OCI-LY7 (cell line): Measurements from ENCODE around the gene ZNF423. TPM values are rescaled to one million over a fixed set of nuclear protein-coding genes. Genes with fewer than 3 reads are reported as not detected.

Experiments used
- BruUV-seq: library from RNA; stranded (reverse); fragments of 400-500 nt; replicated peaks from 2 replicates; lab custom pipeline; 2021; lab: Mats Ljungman, UMichigan
- CTCF ChIA-PET: fragments of 300-600 bp; sonication (Branson Sonifier 250); formaldehyde crosslinking; loops from one replicate; lab custom pipeline; 2022; ENCODE audit warnings: antibody characterized with exemption; ENCODE audit not compliant: unreplicated experiment; lab: Charles Lee
- POLR2A ChIA-PET: fragments of 300-600 bp; sonication (Branson Sonifier 250); formaldehyde crosslinking; loops from one replicate; lab custom pipeline; 2022; ENCODE audit warnings: antibody characterized with exemption; lab: Charles Lee
- DNase-seq: peaks from one replicate; pipeline ENCODE4 v3.0.0-alpha.2; 2015; ENCODE audit warnings: low spot score
- H2AFZ ChIP-seq: fragments of 200-600 bp; sonication (generic), shearing (Covaris generic); 2 replicates; pipeline ENCODE4 v1.6.1; 2014; ENCODE audit warnings: mild to moderate bottlenecking, antibody characterized with exemption, low read length, moderate library complexity
- H3K27ac ChIP-seq: fragments of 200-600 bp; sonication (generic); 2 replicates; pipeline ENCODE4 v1.5.1; 2014; ENCODE audit warnings: mixed run types, low read depth, mild to moderate bottlenecking, moderate library complexity, low read length, inconsistent platforms; ENCODE audit not compliant: poor library complexity, severe bottlenecking
- H3K36me3 ChIP-seq: fragments of 200-600 bp; sonication (generic); 2 replicates; pipeline ENCODE4 v1.6.1; 2014; ENCODE audit warnings: mild to moderate bottlenecking, antibody characterized with exemption, low read length, moderate library complexity, mixed read lengths; ENCODE audit not compliant: insufficient read depth
- H3K4me1 ChIP-seq: fragments of 200-600 bp; sonication (generic); 2 replicates; pipeline ENCODE4 v1.5.1; 2014; ENCODE audit warnings: mild to moderate bottlenecking, low read length; ENCODE audit not compliant: insufficient read depth, poor library complexity, severe bottlenecking
- H3K4me2 ChIP-seq: fragments of 200-600 bp; sonication (generic); 2 replicates; pipeline ENCODE4 v1.6.1; 2014; ENCODE audit warnings: mild to moderate bottlenecking, low read length
- H3K4me3 ChIP-seq: fragments of 200-600 bp; sonication (generic); 2 replicates; pipeline ENCODE4 v1.5.1; 2014; ENCODE audit warnings: mild to moderate bottlenecking, low read depth, low read length; ENCODE audit not compliant: poor library complexity, severe bottlenecking
- H3K79me2 ChIP-seq: fragments of 200-600 bp; sonication (generic); 2 replicates; pipeline ENCODE4 v1.6.1; 2016; ENCODE audit warnings: low read depth, mild to moderate bottlenecking, low read length, moderate library complexity, mixed read lengths; ENCODE audit not compliant: insufficient read depth
- H3K9me2 ChIP-seq: fragments of 200-600 bp; sonication (generic); 2 replicates; pipeline ENCODE4 v1.6.1; 2016; ENCODE audit warnings: mild to moderate bottlenecking, low read length, mixed read lengths; ENCODE audit not compliant: insufficient read depth
- H3K9me3 ChIP-seq: fragments of 200-600 bp; sonication (generic); 2 replicates; pipeline ENCODE4 v1.6.1; 2014; ENCODE audit warnings: mild to moderate bottlenecking, mixed run types, low read length, mixed read lengths
- H4K20me1 ChIP-seq: fragments of 200-600 bp; sonication (generic); 2 replicates; pipeline ENCODE4 v1.6.1; 2014; ENCODE audit warnings: mild to moderate bottlenecking, antibody characterized with exemption, low read length, moderate library complexity, mixed read lengths; ENCODE audit not compliant: insufficient read depth
- CTCF ChIP-seq: fragments of 200-600 bp; sonication (generic); conservative IDR thresholded peaks from 2 replicates; pipeline ENCODE4 v1.5.1; 2014; ENCODE audit warnings: mild to moderate bottlenecking, antibody characterized with exemption, low read length, moderate library complexity, mixed read lengths
- EZH2phosphoT487 ChIP-seq: fragments of 200-600 bp; sonication (generic); IDR thresholded peaks from 2 replicates; pipeline ENCODE4 v1.6.1; 2018; ENCODE audit warnings: low read depth, borderline replicate concordance, mild to moderate bottlenecking, mixed run types, antibody characterized with exemption, low read length, moderate library complexity, mixed read lengths
- intact Hi-C: fragments of 100-400 bp; cut with micrococcal nuclease; formaldehyde crosslinking; loops from one replicate; pipeline ENCODE4 v1.10.0; 2022; ENCODE audit not compliant: unreplicated experiment
- total RNA-seq, 2 experiments: library from RNA; depleted of rRNA in 1 of 2; stranded (reverse); fragments of >200 nt in 1 of 2; shearing (Covaris generic) in 1 of 2; gene quantifications; 2 replicates each; pipeline ENCODE4 v1.2.3, GENCODE V29; 2014 to 2022

Gene ZNF423
- total RNA-seq, 2 experiments from 2014 or later: 0.09 to 0.13 TPM

GRCh38 chr16:49638673-49639610 is 217.0 kb downstream of the ZNF423 start:
- ChIA-PET CTCF (no interaction called here), POLR2A (interaction anchor here (0.5 kb wide), 1 partner anchor 12 kb away, joined by 3 read pairs; no protein-coding TSS in a partner anchor)
- Histone ChIP-seq H3K4me3 (no peak overlapping the region), H3K79me2 (no peaks in the 10 kb centered on the region), H3K36me3 (no peaks in the 10 kb centered on the region), H2AFZ (no peak overlapping the region), H3K27ac (no peak overlapping the region), H4K20me1 (no peaks in the 10 kb centered on the region), H3K4me1 (no peaks in the 10 kb centered on the region), H3K9me2 (no peaks in the 10 kb centered on the region), H3K9me3 (no peaks in the 10 kb centered on the region), H3K4me2 (no peak overlapping the region)
- no TSS peak for BruUV-seq
- no peak for DNase-seq
- intact Hi-C loops: no loop called here
- TF ChIP-seq CTCF (no peak), EZH2phosphoT487 (no peak)

DNA sequence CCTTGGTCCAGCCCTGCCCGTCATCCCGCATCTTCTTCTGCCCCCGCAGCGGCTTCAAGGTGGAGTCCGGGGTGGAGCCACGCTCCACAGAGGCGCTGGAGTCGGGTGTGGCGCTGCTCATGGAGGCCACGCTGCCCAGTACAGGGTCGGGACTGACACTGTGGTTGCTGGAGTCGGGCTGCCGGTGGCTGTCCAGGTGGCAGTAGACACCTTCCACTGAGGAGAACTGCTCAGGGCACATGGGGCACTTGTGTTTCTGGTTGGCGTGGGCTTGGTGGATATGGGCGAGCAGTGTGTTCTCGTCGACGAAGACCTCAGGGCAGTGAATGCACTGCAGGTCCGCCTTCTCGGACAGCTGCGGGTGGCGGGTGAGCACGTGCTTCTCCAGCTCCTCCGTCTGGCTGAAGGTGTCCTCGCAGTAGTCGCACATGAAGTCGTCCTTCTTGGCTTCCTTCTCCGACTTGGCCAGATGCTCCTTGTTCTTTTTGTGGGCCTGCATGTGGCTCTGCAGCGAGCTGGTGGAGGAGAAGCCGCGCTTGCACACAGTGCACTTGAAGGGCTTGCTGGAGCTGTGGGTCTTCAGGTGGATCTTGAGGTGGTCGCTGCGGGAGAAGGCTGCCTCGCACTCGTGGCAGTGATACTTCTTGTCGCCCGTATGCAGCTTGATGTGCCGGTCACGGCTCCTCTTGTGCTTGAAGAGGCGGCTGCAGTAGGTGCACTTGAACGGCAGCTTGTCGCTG is 217.8 kb downstream of the ZNF423 start:
- no TSS peak for BruUV-seq
- Histone ChIP-seq H4K20me1 (no peaks in the 10 kb centered on the region), H3K79me2 (no peaks in the 10 kb centered on the region), H3K9me2 (no peaks in the 10 kb centered on the region), H3K36me3 (no peaks in the 10 kb centered on the region), H2AFZ (no peak overlapping the region), H3K4me2 (no peak overlapping the region), H3K27ac (no peak overlapping the region), H3K9me3 (no peaks in the 10 kb centered on the region), H3K4me1 (no peaks in the 10 kb centered on the region), H3K4me3 (no peak overlapping the region)
- intact Hi-C loops: no loop called here
- ChIA-PET CTCF (no interaction called here), POLR2A (no interaction called here)
- no peak for TF ChIP-seq CTCF
- no peak for TF ChIP-seq EZH2phosphoT487
- no peak for DNase-seq
